KMS-11 (cell line): ENCODE results near the gene C4orf51.

Source experiments
- H2AFZ ChIP-seq: fragments of 200-600 bp; sonication (generic); 2 replicates; pipeline ENCODE4 v1.6.1; 2016; ENCODE audit warnings: antibody characterized with exemption, mixed run types, low read depth
- H3K27ac ChIP-seq: fragments of 200-600 bp; sonication (generic); 2 replicates; pipeline ENCODE4 v1.6.1; 2016; ENCODE audit warnings: mild to moderate bottlenecking, mixed run types
- H3K27me3 ChIP-seq: fragments of 200-600 bp; sonication (generic); 2 replicates; pipeline ENCODE4 v1.6.1; 2017; ENCODE audit warnings: mild to moderate bottlenecking, low read depth, mixed run types, moderate library complexity; ENCODE audit not compliant: insufficient read depth
- H3K36me3 ChIP-seq: fragments of 200-600 bp; sonication (generic); 2 replicates; pipeline ENCODE4 v1.6.1; 2017; ENCODE audit warnings: mild to moderate bottlenecking, mixed run types; ENCODE audit not compliant: insufficient read depth
- H3K4me1 ChIP-seq: fragments of 200-600 bp; sonication (generic); 2 replicates; pipeline ENCODE4 v1.6.1; 2016; ENCODE audit warnings: mild to moderate bottlenecking, low read depth, mixed run types; ENCODE audit not compliant: poor library complexity, severe bottlenecking
- H3K4me2 ChIP-seq: fragments of 200-600 bp; sonication (generic); 2 replicates; pipeline ENCODE4 v1.7.0; 2016; ENCODE audit warnings: mild to moderate bottlenecking, mixed run types
- H3K4me3 ChIP-seq: fragments of 200-600 bp; sonication (generic); IDR thresholded peaks from 2 replicates; pipeline ENCODE4 v1.6.1; 2017; ENCODE audit warnings: low read depth, low read length, mixed read lengths; ENCODE audit not compliant: insufficient read depth
- H3K79me2 ChIP-seq: fragments of 200-600 bp; sonication (generic); 2 replicates; pipeline ENCODE4 v1.6.1; 2016; ENCODE audit warnings: low read depth, mixed run types; ENCODE audit not compliant: insufficient read depth
- H3K9ac ChIP-seq: fragments of 200-600 bp; sonication (generic); 2 replicates; pipeline ENCODE4 v1.6.1; 2016; ENCODE audit warnings: mild to moderate bottlenecking, mixed run types
- H4K20me1 ChIP-seq: fragments of 200-600 bp; sonication (generic); 2 replicates; pipeline ENCODE4 v1.6.1; 2016; ENCODE audit warnings: mild to moderate bottlenecking, mixed run types; ENCODE audit not compliant: insufficient read depth
- CTCF ChIP-seq: fragments of 200-600 bp; sonication (generic); conservative IDR thresholded peaks from 2 replicates; pipeline ENCODE4 v1.6.1; 2017; ENCODE audit warnings: low read depth, mild to moderate bottlenecking, antibody characterized with exemption, low read length, moderate library complexity, mixed read lengths

Gene C4orf51

GRCh38 chr4:145663194-145663593 is 16.8 kb upstream of the C4orf51 start:
- Histone ChIP-seq H4K20me1 (no peaks in the 10 kb centered on the region), H3K36me3 (no peaks in the 10 kb centered on the region), H3K4me2 (no peak overlapping the region), H3K9ac (no peak overlapping the region), H3K79me2 (no peaks in the 10 kb centered on the region), H3K4me1 (no peaks in the 10 kb centered on the region), H3K27ac (no peak overlapping the region), H3K27me3 (no peaks in the 10 kb centered on the region), H2AFZ (no peak overlapping the region), H3K4me3 (no peak overlapping the region)
- TF ChIP-seq CTCF = no peak

- H3K4me3 ChIP-seq = no peak overlapping the region
- no peak overlapping the region for H3K27ac ChIP-seq
- no peak overlapping the region for H3K9ac ChIP-seq
- no peaks in the 10 kb centered on the region for H3K4me1 ChIP-seq
- no peaks in the 10 kb centered on the region for H4K20me1 ChIP-seq
- TF ChIP-seq CTCF = no peak
- H2AFZ ChIP-seq = no peak overlapping the region
- H3K79me2 ChIP-seq = no peaks in the 10 kb centered on the region
- no peaks in the 10 kb centered on the region for H3K27me3 ChIP-seq
- no peak overlapping the region for H3K4me2 ChIP-seq
- H3K36me3 ChIP-seq = no peaks in the 10 kb centered on the region
These were observed 14.2 kb upstream of the C4orf51 start for GRCh38 chr4:145665773-145666172.

GRCh38 chr4:145670422-145670821 is 9.5 kb upstream of the C4orf51 start:
- Histone ChIP-seq H3K27me3 (no peaks in the 10 kb centered on the region), H3K4me2 (no peak overlapping the region), H4K20me1 (no peaks in the 10 kb centered on the region), H3K4me3 (no peak overlapping the region), H3K9ac (no peak overlapping the region), H3K27ac (no peak overlapping the region), H3K79me2 (no peaks in the 10 kb centered on the region), H3K4me1 (no peaks in the 10 kb centered on the region), H2AFZ (no peak overlapping the region), H3K36me3 (no peaks in the 10 kb centered on the region)
- no peak for TF ChIP-seq CTCF

GRCh38 chr4:145679520-145679919 is 426 bp upstream of the C4orf51 start:
- H3K4me2 ChIP-seq = no peak overlapping the region
- H3K4me1 ChIP-seq = no peaks in the 10 kb centered on the region
- H3K79me2 ChIP-seq = no peaks in the 10 kb centered on the region
- no peaks in the 10 kb centered on the region for H3K27me3 ChIP-seq
- no peak overlapping the region for H2AFZ ChIP-seq
- no peak overlapping the region for H3K4me3 ChIP-seq
- TF ChIP-seq CTCF = no peak
- no peaks in the 10 kb centered on the region for H3K36me3 ChIP-seq
- H3K27ac ChIP-seq = no peak overlapping the region
- no peak overlapping the region for H3K9ac ChIP-seq
- H4K20me1 ChIP-seq = no peaks in the 10 kb centered on the region

- Histone ChIP-seq H3K9ac (no peak overlapping the region), H2AFZ (no peak overlapping the region), H3K27me3 (no peaks in the 10 kb centered on the region), H3K79me2 (no peaks in the 10 kb centered on the region), H3K4me3 (no peak overlapping the region), H3K4me1 (no peaks in the 10 kb centered on the region), H3K27ac (no peak overlapping the region), H4K20me1 (no peaks in the 10 kb centered on the region), H3K36me3 (no peaks in the 10 kb centered on the region), H3K4me2 (no peak overlapping the region)
- TF ChIP-seq CTCF = no peak
These were observed 956 bp downstream of the C4orf51 start for GRCh38 chr4:145680902-145681301.
